ENCODE results near the gene LIPE. TPM values are rescaled to one million over a fixed set of nuclear protein-coding genes. Genes with fewer than 3 reads are reported as not detected.

Gene LIPE
- polyA plus RNA-seq (5.0 to 9.1 TPM (median 6.1 TPM) in 3 replicates), polyA minus RNA-seq (4.4 to 20.7 TPM (median 6.2 TPM) in 3 replicates)
- polyA plus RNA-seq (2011; ENCODE audit: low read depth): 0.54 TPM
- 4.5 and 7.6 TPM in 2 replicates for polyA plus RNA-seq (2011; cell fraction: cytosol; rRNA removed)
- 9.3 and 13.8 TPM in 2 replicates for polyA plus RNA-seq (2011; cell fraction: nucleus; rRNA removed)
- polyA plus RNA-seq (2012; ENCODE audit: low replicate concordance): 4.8 and 12.6 TPM in 2 replicates
- 12.1 TPM for polyA minus RNA-seq (2011; cell fraction: cytosol; rRNA and poly(A)+ RNA removed)
- 6.1 and 9.8 TPM in 2 replicates for polyA minus RNA-seq (2011; cell fraction: nucleus; rRNA and poly(A)+ RNA removed)

DNA sequence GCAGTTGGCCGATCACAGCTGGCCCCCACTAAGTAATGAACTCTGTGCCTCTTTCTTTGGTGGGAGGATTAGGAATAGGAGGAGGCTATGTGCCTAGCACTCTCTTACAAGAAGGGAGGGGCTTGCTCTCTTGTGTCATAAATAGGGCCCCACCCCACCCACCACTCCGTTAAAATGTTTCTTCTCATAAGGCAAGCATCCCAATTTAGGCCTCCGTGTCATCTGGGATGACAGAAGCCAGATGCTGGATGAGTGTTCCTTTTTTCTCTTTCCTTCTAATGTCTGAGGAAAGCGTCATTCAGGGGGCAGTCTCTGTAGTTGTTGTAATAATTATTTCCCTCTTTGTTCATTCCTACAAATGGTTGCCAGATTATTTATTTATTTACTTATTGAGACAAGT lies at the start of gene LIPE:
LIPE (minus strand) TSS at position 76 of the 400 bp plus-strand sequence. CDS start 239 bp downstream, outside the sequence.
- H3K27ac ChIP-seq (ENCODE audit: control insufficient read depth, insufficient read depth, low read length): no peak within 1 kb of the TSS
- dilution Hi-C loops (cut with MboI; ENCODE audit: extremely low pct_ligation_motif_present, low sequenced_read_pairs): loop anchor here (25.0 kb wide), 1 partner anchor 160 kb away; the partner anchor contains the start of gene CEACAM8
- TF ChIP-seq EZH2 (IDR thresholded peaks at IDR 0.05; ENCODE audit: low read length): no peak
- TF ChIP-seq, protein P1, sequence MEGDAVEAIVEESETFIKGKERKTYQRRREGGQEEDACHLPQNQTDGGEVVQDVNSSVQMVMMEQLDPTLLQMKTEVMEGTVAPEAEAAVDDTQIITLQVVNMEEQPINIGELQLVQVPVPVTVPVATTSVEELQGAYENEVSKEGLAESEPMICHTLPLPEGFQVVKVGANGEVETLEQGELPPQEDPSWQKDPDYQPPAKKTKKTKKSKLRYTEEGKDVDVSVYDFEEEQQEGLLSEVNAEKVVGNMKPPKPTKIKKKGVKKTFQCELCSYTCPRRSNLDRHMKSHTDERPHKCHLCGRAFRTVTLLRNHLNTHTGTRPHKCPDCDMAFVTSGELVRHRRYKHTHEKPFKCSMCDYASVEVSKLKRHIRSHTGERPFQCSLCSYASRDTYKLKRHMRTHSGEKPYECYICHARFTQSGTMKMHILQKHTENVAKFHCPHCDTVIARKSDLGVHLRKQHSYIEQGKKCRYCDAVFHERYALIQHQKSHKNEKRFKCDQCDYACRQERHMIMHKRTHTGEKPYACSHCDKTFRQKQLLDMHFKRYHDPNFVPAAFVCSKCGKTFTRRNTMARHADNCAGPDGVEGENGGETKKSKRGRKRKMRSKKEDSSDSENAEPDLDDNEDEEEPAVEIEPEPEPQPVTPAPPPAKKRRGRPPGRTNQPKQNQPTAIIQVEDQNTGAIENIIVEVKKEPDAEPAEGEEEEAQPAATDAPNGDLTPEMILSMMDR (optimal IDR thresholded peaks at IDR 0.05 in 1 of 3, IDR thresholded peaks at IDR 0.05 in 1 of 3, conservative IDR thresholded peaks at IDR 0.05 in 1 of 3; ENCODE audit: extremely low read depth in 1 of 3, insufficient read depth in 2 of 3, low read length in 3 of 3): no peak

GRCh38 chr19:42475366-42475765 lies 48.2 kb upstream of the LIPE start:
- no peak overlapping the region for H3K4me2 ChIP-seq (ENCODE audit: control insufficient read depth, extremely low read depth, insufficient read depth, low read depth, low read length)
- H3K36me3 ChIP-seq (ENCODE audit: control insufficient read depth in 2 of 2, extremely low read depth in 1 of 2, insufficient read depth in 2 of 2, low read length in 2 of 2): no peaks in the 10 kb centered on the region
- dilution Hi-C loops (cut with MboI; ENCODE audit: extremely low pct_ligation_motif_present, low sequenced_read_pairs): no loop called here
- no peak overlapping the region for H3K27ac ChIP-seq (ENCODE audit: control insufficient read depth, insufficient read depth, low read length)
- no peaks in the 10 kb centered on the region for H4K20me1 ChIP-seq (ENCODE audit: control insufficient read depth, extremely low read depth, insufficient read depth, low read length)
- no peak overlapping the region for H2AFZ ChIP-seq (ENCODE audit: control insufficient read depth, low read length)
- no peak overlapping the region for H3K9ac ChIP-seq (ENCODE audit: control insufficient read depth, extremely low read depth, insufficient read depth, low read length)
- H3K4me1 ChIP-seq (ENCODE audit: control insufficient read depth, extremely low read depth, insufficient read depth, low read length): no peaks in the 10 kb centered on the region
- H3K79me2 ChIP-seq (ENCODE audit: control insufficient read depth, insufficient read depth, low read length): no peaks in the 10 kb centered on the region
- no peak for DNase-seq (ENCODE audit: low read depth, low spot score)
- H3K27me3 ChIP-seq (ENCODE audit: control insufficient read depth, extremely low read depth, insufficient read depth, low read length): peaks cover 6% of the 10 kb centered on the region
- no peak for TF ChIP-seq EZH2 (IDR thresholded peaks at IDR 0.05; ENCODE audit: low read length)
- TF ChIP-seq, protein P1 (optimal IDR thresholded peaks at IDR 0.05 in 1 of 3, IDR thresholded peaks at IDR 0.05 in 1 of 3, conservative IDR thresholded peaks at IDR 0.05 in 1 of 3; ENCODE audit: extremely low read depth in 1 of 3, insufficient read depth in 2 of 3, low read length in 3 of 3): no peak
- FAIRE-seq: no peak
- no peak overlapping the region for H3K4me3 ChIP-seq (ENCODE audit: control insufficient read depth in 2 of 3, extremely low read depth in 1 of 3, insufficient read depth in 2 of 3, low read depth in 1 of 3, low read length in 3 of 3)
- H3K9me1 ChIP-seq (ENCODE audit: control insufficient read depth, extremely low read depth, insufficient read depth, low read length): no peaks in the 10 kb centered on the region
- no peaks in the 10 kb centered on the region for H3K9me3 ChIP-seq (ENCODE audit: control insufficient read depth, low read depth, low read length)

More for the DNA sequence above, at the start of gene LIPE:
- no peak for DNase-seq (ENCODE audit: low read depth, low spot score)
- Histone ChIP-seq H3K4me2 (ENCODE audit: control insufficient read depth, extremely low read depth, insufficient read depth, low read depth, low read length) (no peak within 1 kb of the TSS), H4K20me1 (ENCODE audit: control insufficient read depth, extremely low read depth, insufficient read depth, low read length) (no peaks in the 10 kb centered on the region), H3K9me3 (ENCODE audit: control insufficient read depth, low read depth, low read length) (no peaks in the 10 kb centered on the region), H3K9me1 (ENCODE audit: control insufficient read depth, extremely low read depth, insufficient read depth, low read length) (no peaks in the 10 kb centered on the region), H3K4me1 (ENCODE audit: control insufficient read depth, extremely low read depth, insufficient read depth, low read length) (peaks cover 7% of the 10 kb centered on the region), H3K79me2 (ENCODE audit: control insufficient read depth, insufficient read depth, low read length) (no peaks in the 10 kb centered on the region), H3K27me3 (ENCODE audit: control insufficient read depth, extremely low read depth, insufficient read depth, low read length) (no peaks in the 10 kb centered on the region), H3K4me3 (ENCODE audit: control insufficient read depth in 2 of 3, extremely low read depth in 1 of 3, insufficient read depth in 2 of 3, low read depth in 1 of 3, low read length in 3 of 3) (no peak within 1 kb of the TSS), H3K36me3 (ENCODE audit: control insufficient read depth in 2 of 2, extremely low read depth in 1 of 2, insufficient read depth in 2 of 2, low read length in 2 of 2) (no peaks in the 10 kb centered on the region), H3K9ac (ENCODE audit: control insufficient read depth, extremely low read depth, insufficient read depth, low read length) (no peak within 1 kb of the TSS), H2AFZ (ENCODE audit: control insufficient read depth, low read length) (no peak within 1 kb of the TSS)
- no peak for FAIRE-seq

Data from keratinocyte (primary cell).